ENCODE results near the gene TSPAN6.

Gene TSPAN6

DNA sequence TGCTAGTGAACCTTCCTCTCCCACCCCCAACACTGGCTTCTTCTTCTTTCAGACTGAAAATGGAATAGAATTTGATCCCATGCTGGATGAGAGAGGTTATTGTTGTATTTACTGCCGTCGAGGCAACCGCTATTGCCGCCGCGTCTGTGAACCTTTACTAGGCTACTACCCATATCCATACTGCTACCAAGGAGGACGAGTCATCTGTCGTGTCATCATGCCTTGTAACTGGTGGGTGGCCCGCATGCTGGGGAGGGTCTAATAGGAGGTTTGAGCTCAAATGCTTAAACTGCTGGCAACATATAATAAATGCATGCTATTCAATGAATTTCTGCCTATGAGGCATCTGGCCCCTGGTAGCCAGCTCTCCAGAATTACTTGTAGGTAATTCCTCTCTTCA lies 37.1 kb downstream of the TSPAN6 start:
- TF ChIP-seq YY1 (IDR thresholded peaks at IDR 0.05; ENCODE audit: insufficient read depth, insufficient read length) = no peak
- TF ChIP-seq ZNF274 (IDR thresholded peaks at IDR 0.05; ENCODE audit: low read depth, low read length) = no peak
- no peak for TF ChIP-seq SUZ12 (IDR thresholded peaks at IDR 0.05; ENCODE audit: extremely low read depth, insufficient read depth, insufficient read length)
- no peaks in the 10 kb centered on the region for H3K9me3 ChIP-seq (ENCODE audit: insufficient read depth, low read length)
- no peaks in the 10 kb centered on the region for H3K27me3 ChIP-seq (ENCODE audit: insufficient read depth, insufficient read length)
- H3K4me1 ChIP-seq (ENCODE audit: insufficient read depth, insufficient read length) = no peaks in the 10 kb centered on the region
- no peak for DNase-seq (ENCODE audit: low read depth, low spot score)
- H3K4me3 ChIP-seq (ENCODE audit: insufficient read length, low read depth) = no peak overlapping the region
- no peaks in the 10 kb centered on the region for H3K36me3 ChIP-seq (ENCODE audit: insufficient read depth, insufficient read length, low read length)
- H3K9ac ChIP-seq (ENCODE audit: insufficient read length, low read depth) = no peak overlapping the region

- Histone ChIP-seq H3K9me3 (ENCODE audit: insufficient read depth, low read length) (no peaks in the 10 kb centered on the region), H3K4me1 (ENCODE audit: insufficient read depth, insufficient read length) (no peaks in the 10 kb centered on the region), H3K27me3 (ENCODE audit: insufficient read depth, insufficient read length) (no peaks in the 10 kb centered on the region), H3K9ac (ENCODE audit: insufficient read length, low read depth) (no peak overlapping the region), H3K36me3 (ENCODE audit: insufficient read depth, insufficient read length, low read length) (no peaks in the 10 kb centered on the region), H3K4me3 (ENCODE audit: insufficient read length, low read depth) (no peak overlapping the region)
- no peak for TF ChIP-seq SUZ12 (IDR thresholded peaks at IDR 0.05; ENCODE audit: extremely low read depth, insufficient read depth, insufficient read length)
- no peak for TF ChIP-seq YY1 (IDR thresholded peaks at IDR 0.05; ENCODE audit: insufficient read depth, insufficient read length)
- no peak for TF ChIP-seq ZNF274 (IDR thresholded peaks at IDR 0.05; ENCODE audit: low read depth, low read length)
- no peak for DNase-seq (ENCODE audit: low read depth, low spot score)
These were observed 40.0 kb downstream of the TSPAN6 start for GRCh38 chrX:100596601-100597000.

- Histone ChIP-seq H3K36me3 (ENCODE audit: insufficient read depth, insufficient read length, low read length) (no peaks in the 10 kb centered on the region), H3K9me3 (ENCODE audit: insufficient read depth, low read length) (no peaks in the 10 kb centered on the region), H3K27me3 (ENCODE audit: insufficient read depth, insufficient read length) (no peaks in the 10 kb centered on the region), H3K4me3 (ENCODE audit: insufficient read length, low read depth) (no peak overlapping the region), H3K9ac (ENCODE audit: insufficient read length, low read depth) (no peak overlapping the region), H3K4me1 (ENCODE audit: insufficient read depth, insufficient read length) (no peaks in the 10 kb centered on the region)
- DNase-seq (ENCODE audit: low read depth, low spot score) = no peak
- TF ChIP-seq ZNF274 (IDR thresholded peaks at IDR 0.05; ENCODE audit: low read depth, low read length) (no peak), SUZ12 (IDR thresholded peaks at IDR 0.05; ENCODE audit: extremely low read depth, insufficient read depth, insufficient read length) (no peak), YY1 (IDR thresholded peaks at IDR 0.05; ENCODE audit: insufficient read depth, insufficient read length) (no peak)
These were observed 43.0 kb downstream of the TSPAN6 start for GRCh38 chrX:100593581-100593980.

DNA sequence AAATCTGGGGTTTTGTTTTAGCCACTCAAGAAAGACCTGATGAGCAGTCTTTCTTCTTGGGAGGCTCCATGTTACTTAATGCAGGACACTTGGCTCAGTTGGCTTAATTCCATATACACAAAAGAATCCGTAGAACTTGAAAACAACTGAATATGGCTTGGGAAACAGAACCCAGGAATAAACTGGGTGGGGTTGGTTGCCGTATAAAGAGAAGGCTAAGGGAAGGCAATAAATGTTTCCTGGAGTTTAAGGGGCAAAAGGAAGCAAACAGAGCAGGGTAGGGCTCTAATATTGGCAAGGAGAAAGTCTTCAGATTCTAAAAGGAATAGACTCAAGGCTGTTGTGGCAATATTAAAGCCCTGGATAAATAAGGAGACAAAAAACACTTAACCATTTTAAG lies 43.5 kb downstream of the TSPAN6 start:
- no peak for DNase-seq (ENCODE audit: low read depth, low spot score)
- no peaks in the 10 kb centered on the region for H3K4me1 ChIP-seq (ENCODE audit: insufficient read depth, insufficient read length)
- H3K9me3 ChIP-seq (ENCODE audit: insufficient read depth, low read length) = no peaks in the 10 kb centered on the region
- H3K4me3 ChIP-seq (ENCODE audit: insufficient read length, low read depth) = no peak overlapping the region
- TF ChIP-seq ZNF274 (IDR thresholded peaks at IDR 0.05; ENCODE audit: low read depth, low read length) (no peak), SUZ12 (IDR thresholded peaks at IDR 0.05; ENCODE audit: extremely low read depth, insufficient read depth, insufficient read length) (no peak), YY1 (IDR thresholded peaks at IDR 0.05; ENCODE audit: insufficient read depth, insufficient read length) (no peak)
- no peaks in the 10 kb centered on the region for H3K27me3 ChIP-seq (ENCODE audit: insufficient read depth, insufficient read length)
- no peaks in the 10 kb centered on the region for H3K36me3 ChIP-seq (ENCODE audit: insufficient read depth, insufficient read length, low read length)
- no peak overlapping the region for H3K9ac ChIP-seq (ENCODE audit: insufficient read length, low read depth)

- Histone ChIP-seq H3K4me3 (ENCODE audit: insufficient read length, low read depth) (no peak overlapping the region), H3K9me3 (ENCODE audit: insufficient read depth, low read length) (no peaks in the 10 kb centered on the region), H3K27me3 (ENCODE audit: insufficient read depth, insufficient read length) (no peaks in the 10 kb centered on the region), H3K36me3 (ENCODE audit: insufficient read depth, insufficient read length, low read length) (no peaks in the 10 kb centered on the region), H3K9ac (ENCODE audit: insufficient read length, low read depth) (no peak overlapping the region), H3K4me1 (ENCODE audit: insufficient read depth, insufficient read length) (no peaks in the 10 kb centered on the region)
- TF ChIP-seq SUZ12 (IDR thresholded peaks at IDR 0.05; ENCODE audit: extremely low read depth, insufficient read depth, insufficient read length) (no peak), YY1 (IDR thresholded peaks at IDR 0.05; ENCODE audit: insufficient read depth, insufficient read length) (no peak), ZNF274 (IDR thresholded peaks at IDR 0.05; ENCODE audit: low read depth, low read length) (no peak)
- no peak for DNase-seq (ENCODE audit: low read depth, low spot score)
These were observed 45.2 kb downstream of the TSPAN6 start for GRCh38 chrX:100591256-100592051.

- no peak overlapping the region for H3K4me3 ChIP-seq (ENCODE audit: insufficient read length, low read depth)
- TF ChIP-seq YY1 (IDR thresholded peaks at IDR 0.05; ENCODE audit: insufficient read depth, insufficient read length) (no peak), ZNF274 (IDR thresholded peaks at IDR 0.05; ENCODE audit: low read depth, low read length) (no peak), SUZ12 (IDR thresholded peaks at IDR 0.05; ENCODE audit: extremely low read depth, insufficient read depth, insufficient read length) (no peak)
- no peak for DNase-seq (ENCODE audit: low read depth, low spot score)
- H3K9me3 ChIP-seq (ENCODE audit: insufficient read depth, low read length) = no peaks in the 10 kb centered on the region
- H3K9ac ChIP-seq (ENCODE audit: insufficient read length, low read depth) = no peak overlapping the region
- H3K27me3 ChIP-seq (ENCODE audit: insufficient read depth, insufficient read length) = no peaks in the 10 kb centered on the region
- H3K36me3 ChIP-seq (ENCODE audit: insufficient read depth, insufficient read length, low read length) = no peaks in the 10 kb centered on the region
- no peaks in the 10 kb centered on the region for H3K4me1 ChIP-seq (ENCODE audit: insufficient read depth, insufficient read length)
These were observed 48.7 kb downstream of the TSPAN6 start for GRCh38 chrX:100587861-100588260.

DNA sequence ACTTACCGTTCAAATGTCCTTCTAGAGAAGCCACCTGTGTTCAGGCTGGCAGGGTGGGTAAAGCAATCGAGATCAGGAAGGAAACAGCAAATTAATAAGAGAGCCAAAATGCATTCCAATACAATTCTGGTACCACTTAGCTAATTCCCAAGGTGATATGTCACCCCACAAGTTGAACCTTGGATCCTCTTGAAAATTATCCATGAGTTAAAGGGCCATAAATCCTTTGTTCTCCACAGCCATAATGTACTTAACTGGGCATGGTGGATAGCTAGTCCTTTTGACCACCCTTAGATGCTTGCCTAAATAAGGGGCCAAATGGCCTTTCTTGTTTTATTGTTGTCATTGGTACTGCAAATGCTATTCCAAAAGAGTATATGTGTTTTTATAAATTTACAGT lies 49.9 kb downstream of the TSPAN6 start:
- H3K27me3 ChIP-seq (ENCODE audit: insufficient read depth, insufficient read length) = no peaks in the 10 kb centered on the region
- no peaks in the 10 kb centered on the region for H3K4me1 ChIP-seq (ENCODE audit: insufficient read depth, insufficient read length)
- no peak overlapping the region for H3K9ac ChIP-seq (ENCODE audit: insufficient read length, low read depth)
- H3K9me3 ChIP-seq (ENCODE audit: insufficient read depth, low read length) = no peaks in the 10 kb centered on the region
- no peak for DNase-seq (ENCODE audit: low read depth, low spot score)
- H3K36me3 ChIP-seq (ENCODE audit: insufficient read depth, insufficient read length, low read length) = no peaks in the 10 kb centered on the region
- no peak for TF ChIP-seq YY1 (IDR thresholded peaks at IDR 0.05; ENCODE audit: insufficient read depth, insufficient read length)
- TF ChIP-seq SUZ12 (IDR thresholded peaks at IDR 0.05; ENCODE audit: extremely low read depth, insufficient read depth, insufficient read length) = no peak
- no peak for TF ChIP-seq ZNF274 (IDR thresholded peaks at IDR 0.05; ENCODE audit: low read depth, low read length)
- no peak overlapping the region for H3K4me3 ChIP-seq (ENCODE audit: insufficient read length, low read depth)

Measured in NT2/D1 (cell line).